Neural crest cell (in vitro differentiated cells): ENCODE results near the gene PSMD9. TPM values are rescaled to one million over a fixed set of nuclear protein-coding genes. Genes with fewer than 3 reads are reported as not detected.
A peak's percentile ranks its signal among the peaks of the same experiment; 100 is the strongest.

Experiments used
- DNase-seq: peaks from one replicate; pipeline ENCODE4 v3.0.0; 2021; ENCODE audit warnings: low read depth, mixed read lengths, low spot score
- H3K27ac Mint-ChIP-seq: one replicate; pipeline ENCODE4 v1.8.0; 2021; ENCODE audit warnings: mild to moderate bottlenecking, mixed read lengths; ENCODE audit not compliant: unreplicated experiment
- H3K27me3 Mint-ChIP-seq: 2 replicates; pipeline ENCODE4 v1.8.0; 2021; ENCODE audit warnings: low read depth, mild to moderate bottlenecking, mixed read lengths
- H3K36me3 Mint-ChIP-seq: 2 replicates; pipeline ENCODE4 v1.8.0; 2021; ENCODE audit warnings: low read depth, mild to moderate bottlenecking, mixed read lengths
- H3K4me1 Mint-ChIP-seq: 2 replicates; pipeline ENCODE4 v1.8.0; 2021; ENCODE audit warnings: mixed read lengths
- H3K4me3 Mint-ChIP-seq: one replicate; pipeline ENCODE4 v1.8.0; 2021; ENCODE audit warnings: mild to moderate bottlenecking, mixed read lengths
- H3K9me3 Mint-ChIP-seq: 2 replicates; pipeline ENCODE4 v1.8.0; 2021; ENCODE audit warnings: mixed read lengths
- total RNA-seq: library from RNA; stranded (reverse); gene quantifications from 2 replicates; pipeline ENCODE4 v1.2.1, GENCODE V29; 2021
- TF ChIP-seq, protein P1 (sequence below): fragments of 200-600 bp; sonication (generic); conservative IDR thresholded peaks from 2 replicates; pipeline ENCODE4 v1.5.0; 2021; ENCODE audit warnings: antibody characterized with exemption, mild to moderate bottlenecking

Gene PSMD9
- total RNA-seq, 1 donor from 2014 or later: 46.3 TPM

GRCh38 chr12:121934309-121934664 is 45.7 kb downstream of the PSMD9 start:
- Mint-ChIP-seq H3K9me3 (no peaks in the 10 kb centered on the region), H3K27me3 (no peaks in the 10 kb centered on the region), H3K4me1 (peaks cover 11% of the 10 kb centered on the region)

DNA sequence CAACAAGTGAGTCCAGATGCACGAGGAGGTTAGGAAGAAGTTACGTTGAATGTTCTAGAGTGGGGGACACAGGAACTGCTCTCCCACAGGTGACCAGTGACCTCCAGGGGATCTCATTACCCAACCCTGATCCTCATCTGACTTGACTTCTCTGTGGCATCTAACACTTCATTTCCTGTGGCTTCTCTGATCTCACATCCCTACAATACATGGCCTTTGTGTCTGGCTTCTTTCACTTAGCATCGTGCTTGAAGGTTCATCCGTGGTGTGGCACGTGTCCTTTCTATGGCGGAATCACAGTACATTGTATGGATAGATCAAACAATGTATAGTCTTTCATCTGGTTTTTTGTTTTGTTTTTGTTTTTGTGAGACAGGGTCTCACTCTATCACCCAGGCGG is 49.1 kb downstream of the PSMD9 start:
- Mint-ChIP-seq H3K4me1 (peaks cover 11% of the 10 kb centered on the region), H3K27ac (no peak overlapping the region), H3K4me3 (no peak overlapping the region), H3K36me3 (peaks cover 11% of the 10 kb centered on the region), H3K27me3 (no peaks in the 10 kb centered on the region), H3K9me3 (no peaks in the 10 kb centered on the region)
- DNase-seq: no peak
- TF ChIP-seq, protein P1, sequence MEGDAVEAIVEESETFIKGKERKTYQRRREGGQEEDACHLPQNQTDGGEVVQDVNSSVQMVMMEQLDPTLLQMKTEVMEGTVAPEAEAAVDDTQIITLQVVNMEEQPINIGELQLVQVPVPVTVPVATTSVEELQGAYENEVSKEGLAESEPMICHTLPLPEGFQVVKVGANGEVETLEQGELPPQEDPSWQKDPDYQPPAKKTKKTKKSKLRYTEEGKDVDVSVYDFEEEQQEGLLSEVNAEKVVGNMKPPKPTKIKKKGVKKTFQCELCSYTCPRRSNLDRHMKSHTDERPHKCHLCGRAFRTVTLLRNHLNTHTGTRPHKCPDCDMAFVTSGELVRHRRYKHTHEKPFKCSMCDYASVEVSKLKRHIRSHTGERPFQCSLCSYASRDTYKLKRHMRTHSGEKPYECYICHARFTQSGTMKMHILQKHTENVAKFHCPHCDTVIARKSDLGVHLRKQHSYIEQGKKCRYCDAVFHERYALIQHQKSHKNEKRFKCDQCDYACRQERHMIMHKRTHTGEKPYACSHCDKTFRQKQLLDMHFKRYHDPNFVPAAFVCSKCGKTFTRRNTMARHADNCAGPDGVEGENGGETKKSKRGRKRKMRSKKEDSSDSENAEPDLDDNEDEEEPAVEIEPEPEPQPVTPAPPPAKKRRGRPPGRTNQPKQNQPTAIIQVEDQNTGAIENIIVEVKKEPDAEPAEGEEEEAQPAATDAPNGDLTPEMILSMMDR: no peak

More at GRCh38 chr12:121934309-121934664, 45.7 kb downstream of the PSMD9 start:
- Mint-ChIP-seq H3K27ac (no peak overlapping the region), H3K4me3 (no peak overlapping the region), H3K36me3 (peaks cover 17% of the 10 kb centered on the region)
- TF ChIP-seq, protein P1: no peak
- no peak for DNase-seq

GRCh38 chr12:121939186-121939585 is 50.6 kb downstream of the PSMD9 start:
- Mint-ChIP-seq H3K4me3 (no peak overlapping the region), H3K36me3 (peaks cover 7% of the 10 kb centered on the region), H3K27ac (no peak overlapping the region), H3K9me3 (no peaks in the 10 kb centered on the region), H3K4me1 (no peaks in the 10 kb centered on the region), H3K27me3 (no peaks in the 10 kb centered on the region)
- TF ChIP-seq, protein P1: no peak
- no peak for DNase-seq

- Mint-ChIP-seq H3K4me1 (no peaks in the 10 kb centered on the region), H3K36me3 (peaks cover 7% of the 10 kb centered on the region), H3K4me3 (no peak overlapping the region), H3K27me3 (no peaks in the 10 kb centered on the region), H3K27ac (no peak overlapping the region), H3K9me3 (no peaks in the 10 kb centered on the region)
- no peak for DNase-seq
- TF ChIP-seq, protein P1: no peak
These were observed 51.6 kb downstream of the PSMD9 start for GRCh38 chr12:121939992-121940766.

- DNase-seq: no peak
- TF ChIP-seq, protein P1: no peak
- peaks cover 7% of the 10 kb centered on the region for H3K36me3 Mint-ChIP-seq
- H3K27me3 Mint-ChIP-seq: no peaks in the 10 kb centered on the region
- peak overlapping the region; percentile 81 for H3K27ac Mint-ChIP-seq
- peaks cover 3% of the 10 kb centered on the region for H3K9me3 Mint-ChIP-seq
- no peak overlapping the region for H3K4me3 Mint-ChIP-seq
- no peaks in the 10 kb centered on the region for H3K4me1 Mint-ChIP-seq
These were observed 53.6 kb downstream of the PSMD9 start for GRCh38 chr12:121942145-121942718.
